DOHH2 (cell line): ENCODE results near the gene E2F2.

Source experiments
- EZH2phosphoT487 ChIP-seq: fragments of 200-600 bp; sonication (generic); IDR thresholded peaks from 2 replicates; pipeline ENCODE4 v1.6.1; 2017; ENCODE audit warnings: borderline replicate concordance, mild to moderate bottlenecking, antibody characterized with exemption, low read length, moderate library complexity, mixed read lengths
- TF ChIP-seq, protein P1 (sequence below): fragments of 200-600 bp; sonication (generic); IDR thresholded peaks from one replicate; pipeline ENCODE4 v1.5.1; 2014; ENCODE audit warnings: antibody characterized with exemption, mild to moderate bottlenecking, low read depth, low read length; ENCODE audit not compliant: poor library complexity, severe bottlenecking

- TF ChIP-seq, protein P1, sequence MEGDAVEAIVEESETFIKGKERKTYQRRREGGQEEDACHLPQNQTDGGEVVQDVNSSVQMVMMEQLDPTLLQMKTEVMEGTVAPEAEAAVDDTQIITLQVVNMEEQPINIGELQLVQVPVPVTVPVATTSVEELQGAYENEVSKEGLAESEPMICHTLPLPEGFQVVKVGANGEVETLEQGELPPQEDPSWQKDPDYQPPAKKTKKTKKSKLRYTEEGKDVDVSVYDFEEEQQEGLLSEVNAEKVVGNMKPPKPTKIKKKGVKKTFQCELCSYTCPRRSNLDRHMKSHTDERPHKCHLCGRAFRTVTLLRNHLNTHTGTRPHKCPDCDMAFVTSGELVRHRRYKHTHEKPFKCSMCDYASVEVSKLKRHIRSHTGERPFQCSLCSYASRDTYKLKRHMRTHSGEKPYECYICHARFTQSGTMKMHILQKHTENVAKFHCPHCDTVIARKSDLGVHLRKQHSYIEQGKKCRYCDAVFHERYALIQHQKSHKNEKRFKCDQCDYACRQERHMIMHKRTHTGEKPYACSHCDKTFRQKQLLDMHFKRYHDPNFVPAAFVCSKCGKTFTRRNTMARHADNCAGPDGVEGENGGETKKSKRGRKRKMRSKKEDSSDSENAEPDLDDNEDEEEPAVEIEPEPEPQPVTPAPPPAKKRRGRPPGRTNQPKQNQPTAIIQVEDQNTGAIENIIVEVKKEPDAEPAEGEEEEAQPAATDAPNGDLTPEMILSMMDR, result no peak
- no peak for TF ChIP-seq EZH2phosphoT487
Observed at GRCh38 chr1:23500466-23500865, 30.6 kb downstream of the E2F2 start.
